ENCODE data around the gene BMP6.

GRCh38 chr6:7732228-7732627, 6.3 kb downstream of the BMP6 start:
- no peak for TF ChIP-seq TAF1 (IDR thresholded peaks at IDR 0.05; ENCODE audit: borderline replicate concordance, low read depth, low read length)
- TF ChIP-seq CREB1 (IDR thresholded peaks at IDR 0.05; ENCODE audit: low read depth) = no peak
- TF ChIP-seq HDAC6 (IDR thresholded peaks at IDR 0.05; ENCODE audit: unreplicated experiment) = no peak
- no peak for TF ChIP-seq ATF3 (IDR thresholded peaks at IDR 0.05; ENCODE audit: borderline replicate concordance, extremely low read depth, low read depth, low read length)
- no peak for TF ChIP-seq POLR2A (IDR thresholded peaks at IDR 0.05; ENCODE audit: low read depth, low read length)
- no peak for TF ChIP-seq RFX5 (IDR thresholded peaks at IDR 0.05; ENCODE audit: low read depth, low read length)
- no peak for TF ChIP-seq JUNB (IDR thresholded peaks at IDR 0.05)
- no peak for TF ChIP-seq STAT3 (IDR thresholded peaks at IDR 0.05; ENCODE audit: low read depth, low read length)
- no peak for TF ChIP-seq ZBTB11 (CRISPR knock-in tag; IDR thresholded peaks at IDR 0.05)
- TF ChIP-seq SMC3 (IDR thresholded peaks at IDR 0.05; ENCODE audit: borderline replicate concordance, low read length) = no peak
- no peak for TF ChIP-seq CTCF (IDR thresholded peaks at IDR 0.05 in 2 of 3, conservative IDR thresholded peaks at IDR 0.05 in 1 of 3; ENCODE audit: control insufficient read depth in 2 of 3, extremely low read depth in 1 of 3, insufficient read depth in 1 of 3, low read depth in 3 of 3, low read length in 3 of 3)
- TF ChIP-seq IRF5 (IDR thresholded peaks at IDR 0.05; ENCODE audit: borderline replicate concordance) = no peak
- no peak for TF ChIP-seq CBX5 (IDR thresholded peaks at IDR 0.05; ENCODE audit: low read depth)
